ENCODE results near the gene SPTBN2.
"Not testable (repeated sequence)": the region's sequence is repeated elsewhere in the genome, so short reads cannot be mapped to it uniquely, and the experiment has no call there.

DNA sequence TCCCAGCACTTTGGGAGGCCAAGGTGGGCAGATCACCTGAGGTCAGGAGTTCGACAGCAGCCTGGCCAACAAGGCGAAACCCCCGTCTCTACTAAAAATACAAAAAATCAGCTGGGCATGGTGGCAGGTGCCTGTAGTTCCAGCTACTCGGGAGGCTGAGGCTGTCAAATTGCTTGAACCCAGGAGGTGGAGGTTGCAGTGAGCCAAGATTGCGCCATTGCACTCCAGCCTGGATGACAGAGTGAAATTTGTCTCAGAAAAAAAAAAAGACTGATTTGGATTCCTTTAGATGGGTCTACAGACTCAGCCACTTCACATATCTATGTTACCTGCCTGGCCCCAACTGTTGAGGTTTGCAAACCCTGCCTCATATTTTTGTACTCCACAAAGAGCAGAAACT, 4.8 kb downstream of the SPTBN2 start:
- not testable (repeated sequence) for TF ChIP-seq RFX5 (IDR thresholded peaks at IDR 0.05); EP300 (IDR thresholded peaks at IDR 0.05); MYC (IDR thresholded peaks at IDR 0.05; ENCODE audit: borderline replicate concordance, low read length)
- TF ChIP-seq, protein P1, sequence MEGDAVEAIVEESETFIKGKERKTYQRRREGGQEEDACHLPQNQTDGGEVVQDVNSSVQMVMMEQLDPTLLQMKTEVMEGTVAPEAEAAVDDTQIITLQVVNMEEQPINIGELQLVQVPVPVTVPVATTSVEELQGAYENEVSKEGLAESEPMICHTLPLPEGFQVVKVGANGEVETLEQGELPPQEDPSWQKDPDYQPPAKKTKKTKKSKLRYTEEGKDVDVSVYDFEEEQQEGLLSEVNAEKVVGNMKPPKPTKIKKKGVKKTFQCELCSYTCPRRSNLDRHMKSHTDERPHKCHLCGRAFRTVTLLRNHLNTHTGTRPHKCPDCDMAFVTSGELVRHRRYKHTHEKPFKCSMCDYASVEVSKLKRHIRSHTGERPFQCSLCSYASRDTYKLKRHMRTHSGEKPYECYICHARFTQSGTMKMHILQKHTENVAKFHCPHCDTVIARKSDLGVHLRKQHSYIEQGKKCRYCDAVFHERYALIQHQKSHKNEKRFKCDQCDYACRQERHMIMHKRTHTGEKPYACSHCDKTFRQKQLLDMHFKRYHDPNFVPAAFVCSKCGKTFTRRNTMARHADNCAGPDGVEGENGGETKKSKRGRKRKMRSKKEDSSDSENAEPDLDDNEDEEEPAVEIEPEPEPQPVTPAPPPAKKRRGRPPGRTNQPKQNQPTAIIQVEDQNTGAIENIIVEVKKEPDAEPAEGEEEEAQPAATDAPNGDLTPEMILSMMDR (IDR thresholded peaks at IDR 0.05) = not testable (repeated sequence)
